HG03521 (cell line): ENCODE results near the gene KANSL1.

Source experiments
- ATAC-seq: cut with Tn5 transposase; IDR thresholded peaks from one replicate; pipeline ENCODE4 v1.9.1; 2021; ENCODE audit warnings: mild to moderate bottlenecking, moderate library complexity; ENCODE audit not compliant: unreplicated experiment

Gene KANSL1

GRCh38 chr17:46044286-46044928 is 148.8 kb downstream of the KANSL1 start:
- ATAC-seq, result no peak

DNA sequence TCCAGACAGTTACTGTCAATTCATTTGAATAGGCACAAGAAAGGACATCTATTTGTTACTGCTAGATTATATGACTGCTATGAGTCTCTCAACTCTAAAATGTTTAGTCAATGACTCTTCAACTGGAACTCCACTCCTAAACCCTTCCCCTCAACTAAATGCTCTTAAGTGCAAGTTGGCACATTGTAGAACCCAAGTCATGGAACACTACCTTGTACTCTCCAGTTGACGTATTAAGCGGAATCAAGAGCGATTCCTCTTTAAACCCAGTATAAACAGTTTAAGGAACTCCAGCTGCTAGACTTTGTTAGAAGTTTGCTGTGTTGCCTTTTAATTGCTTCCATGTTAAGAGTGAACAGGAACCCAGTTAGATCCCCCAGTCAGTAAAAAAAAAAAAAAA is 149.6 kb downstream of the KANSL1 start:
- ATAC-seq, result no peak

DNA sequence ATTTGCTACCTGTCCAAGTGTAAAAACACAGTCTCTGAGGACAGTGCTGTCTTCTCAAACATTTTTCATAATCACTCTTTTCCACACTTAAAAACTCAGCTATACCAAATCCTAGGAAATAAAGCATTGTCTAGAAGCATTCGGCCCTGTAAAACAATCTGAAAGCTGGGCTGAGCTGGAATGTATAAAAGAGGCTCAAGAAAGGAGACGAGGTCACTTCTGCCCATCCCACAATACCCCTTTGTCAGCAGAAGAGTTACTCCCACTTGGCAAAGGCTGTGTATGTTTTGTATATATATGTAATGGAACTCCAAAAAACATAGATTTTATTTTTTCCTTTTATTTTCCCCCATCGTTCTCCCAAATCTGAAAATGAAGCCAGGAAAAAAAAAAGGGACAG is 150.3 kb downstream of the KANSL1 start:
- ATAC-seq, result no peak

GRCh38 chr17:46042246-46042645 is 151.0 kb downstream of the KANSL1 start:
- ATAC-seq, result no peak

- ATAC-seq, result no peak
These were observed 153.5 kb downstream of the KANSL1 start for GRCh38 chr17:46039592-46040186.

DNA sequence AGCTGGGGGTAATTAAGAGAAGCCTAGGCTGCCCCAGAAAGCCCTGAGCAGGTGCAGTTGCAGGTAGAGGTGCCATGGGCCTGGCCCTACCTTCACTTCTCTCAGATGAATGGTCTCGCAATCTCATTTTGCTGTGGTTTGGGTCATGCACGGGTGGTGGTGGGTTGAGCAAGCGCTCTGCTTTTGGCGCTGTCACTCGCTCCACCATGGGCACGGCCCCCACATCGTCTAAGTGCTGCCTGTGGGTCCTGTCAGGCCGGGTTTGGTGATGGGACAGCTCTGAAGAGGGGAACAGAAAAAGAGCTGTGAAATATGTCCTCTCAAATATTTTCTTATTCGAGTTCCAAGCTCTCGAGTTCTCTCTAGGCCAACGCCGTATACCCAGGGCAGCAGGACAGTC is 154.3 kb downstream of the KANSL1 start:
- ATAC-seq, result no peak

- no peak for ATAC-seq
These were observed 154.8 kb downstream of the KANSL1 start for GRCh38 chr17:46038414-46038813.

- no peak for ATAC-seq
These were observed 155.4 kb downstream of the KANSL1 start for GRCh38 chr17:46037722-46038255.

GRCh38 chr17:46036491-46036890 is 156.7 kb downstream of the KANSL1 start:
- ATAC-seq, result no peak

- no peak for ATAC-seq
These were observed 158.0 kb downstream of the KANSL1 start for GRCh38 chr17:46035112-46035818.

DNA sequence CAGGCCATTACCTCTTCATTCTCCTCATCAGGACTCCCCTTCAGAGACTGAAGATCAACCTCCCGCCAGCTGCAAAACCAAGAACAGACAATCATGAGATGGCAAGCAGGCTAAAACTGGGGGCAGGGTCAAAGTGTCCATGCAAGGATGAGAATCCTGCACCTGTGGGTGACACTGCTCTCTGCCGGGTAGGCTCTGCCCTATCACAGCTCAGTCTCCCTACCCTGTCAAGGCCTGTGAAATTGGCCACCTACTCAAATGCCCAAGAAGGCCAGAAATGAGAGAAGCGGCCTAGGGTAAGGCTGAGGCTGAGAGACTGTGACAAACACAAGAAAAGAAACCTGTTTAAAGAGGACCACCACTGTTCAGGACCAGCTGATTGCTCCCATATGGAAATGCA is 159.8 kb downstream of the KANSL1 start:
- ATAC-seq, result no peak

- no peak for ATAC-seq
These were observed 160.3 kb downstream of the KANSL1 start for GRCh38 chr17:46032909-46033308.

- ATAC-seq, result no peak
These were observed 161.3 kb downstream of the KANSL1 start for GRCh38 chr17:46031920-46032319.

- no peak for ATAC-seq
These were observed 161.8 kb downstream of the KANSL1 start for GRCh38 chr17:46031440-46031839.

DNA sequence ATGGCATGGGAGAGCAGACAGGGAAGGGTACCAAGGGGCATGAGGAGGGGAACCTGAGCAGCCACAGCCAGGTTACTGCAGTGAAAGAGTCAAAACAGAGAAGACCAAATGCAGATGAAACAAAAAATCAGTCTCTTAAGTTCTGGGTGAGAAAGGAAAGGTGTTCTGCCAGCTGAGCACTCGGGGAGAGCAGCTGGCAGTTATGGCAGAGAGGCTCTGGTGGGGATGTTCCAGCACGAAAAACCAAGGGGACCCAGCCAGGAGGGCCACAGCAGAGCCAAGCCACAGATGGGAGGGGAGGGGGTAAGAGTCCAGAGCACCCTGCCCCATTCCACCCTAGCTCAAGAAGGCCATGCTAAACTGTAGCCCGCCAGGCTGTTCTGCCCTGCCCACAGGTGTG is 162.5 kb downstream of the KANSL1 start:
- no peak for ATAC-seq

GRCh38 chr17:46029627-46030026 is 163.6 kb downstream of the KANSL1 start:
- no peak for ATAC-seq

DNA sequence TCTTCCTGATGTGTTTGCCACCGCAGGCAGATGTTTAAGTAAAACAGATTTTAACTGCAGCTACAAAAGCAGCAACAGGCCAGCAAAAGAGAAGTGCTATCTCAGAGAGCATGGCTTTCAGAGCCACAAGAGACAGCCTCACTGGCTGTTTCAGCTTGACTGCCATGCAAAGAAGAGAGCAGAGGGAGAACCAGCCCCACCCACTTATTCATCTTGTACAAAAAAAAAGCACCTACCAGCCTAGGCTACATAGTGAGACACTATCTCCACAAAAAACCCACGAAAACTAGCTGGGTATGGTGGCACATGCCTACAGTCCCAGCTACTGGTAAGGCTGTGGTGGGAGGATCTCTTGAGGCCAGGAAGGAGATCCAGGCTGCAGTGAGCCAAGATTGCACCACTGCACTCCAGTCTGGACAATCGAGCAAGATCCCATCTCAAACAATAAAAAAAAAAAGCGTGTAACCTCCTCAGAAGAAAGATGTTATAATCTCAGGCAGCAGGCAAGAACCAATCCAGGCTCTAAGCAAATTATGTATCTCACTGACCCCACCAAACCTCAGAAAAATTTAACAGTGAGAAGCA is 164.2 kb downstream of the KANSL1 start:
- ATAC-seq, result no peak

DNA sequence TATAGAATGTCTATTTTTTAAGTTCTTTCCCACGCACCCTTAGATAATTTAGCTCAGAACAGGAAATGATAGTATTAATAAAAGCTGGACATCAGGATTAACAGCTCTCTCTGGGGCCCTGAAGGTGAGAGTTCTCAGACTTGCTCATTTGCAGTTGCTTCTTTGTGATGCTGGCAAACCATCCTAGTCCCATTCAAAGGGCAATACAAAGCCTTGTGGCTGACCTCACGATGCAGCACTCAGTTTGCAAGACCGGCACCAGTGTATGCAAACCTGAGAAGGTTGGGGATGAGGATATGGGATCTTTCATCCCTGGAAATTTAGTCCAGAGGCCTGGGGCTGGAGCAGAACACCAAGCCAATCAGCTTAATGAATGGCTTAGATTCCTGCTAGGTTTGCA is 164.9 kb downstream of the KANSL1 start:
- no peak for ATAC-seq

DNA sequence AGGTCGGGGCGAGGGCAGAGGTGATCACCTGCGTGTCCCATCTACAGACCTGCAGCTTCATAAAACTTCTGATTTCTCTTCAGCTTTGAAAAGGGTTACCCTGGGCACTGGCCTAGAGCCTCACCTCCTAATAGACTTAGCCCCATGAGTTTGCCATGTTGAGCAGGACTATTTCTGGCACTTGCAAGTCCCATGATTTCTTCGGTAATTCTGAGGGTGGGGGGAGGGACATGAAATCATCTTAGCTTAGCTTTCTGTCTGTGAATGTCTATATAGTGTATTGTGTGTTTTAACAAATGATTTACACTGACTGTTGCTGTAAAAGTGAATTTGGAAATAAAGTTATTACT is 165.3 kb downstream of the KANSL1 start:
- no peak for ATAC-seq

DNA sequence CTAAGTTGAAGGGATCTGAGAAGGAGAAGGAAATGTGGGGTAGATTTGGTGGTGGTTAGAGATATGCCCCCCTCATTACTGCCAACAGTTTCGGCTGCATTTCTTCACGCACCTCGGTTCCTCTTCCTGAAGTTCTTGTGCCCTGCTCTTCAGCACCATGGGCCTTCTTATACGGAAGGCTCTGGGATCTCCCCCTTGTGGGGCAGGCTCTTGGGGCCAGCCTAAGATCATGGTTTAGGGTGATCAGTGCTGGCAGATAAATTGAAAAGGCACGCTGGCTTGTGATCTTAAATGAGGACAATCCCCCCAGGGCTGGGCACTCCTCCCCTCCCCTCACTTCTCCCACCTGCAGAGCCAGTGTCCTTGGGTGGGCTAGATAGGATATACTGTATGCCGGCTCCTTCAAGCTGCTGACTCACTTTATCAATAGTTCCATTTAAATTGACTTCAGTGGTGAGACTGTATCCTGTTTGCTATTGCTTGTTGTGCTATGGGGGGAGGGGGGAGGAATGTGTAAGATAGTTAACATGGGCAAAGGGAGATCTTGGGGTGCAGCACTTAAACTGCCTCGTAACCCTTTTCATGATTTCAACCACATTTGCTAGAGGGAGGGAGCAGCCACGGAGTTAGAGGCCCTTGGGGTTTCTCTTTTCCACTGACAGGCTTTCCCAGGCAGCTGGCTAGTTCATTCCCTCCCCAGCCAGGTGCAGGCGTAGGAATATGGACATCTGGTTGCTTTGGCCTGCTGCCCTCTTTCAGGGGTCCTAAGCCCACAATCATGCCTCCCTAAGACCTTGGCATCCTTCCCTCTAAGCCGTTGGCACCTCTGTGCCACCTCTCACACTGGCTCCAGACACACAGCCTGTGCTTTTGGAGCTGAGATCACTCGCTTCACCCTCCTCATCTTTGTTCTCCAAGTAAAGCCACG is 165.9 kb downstream of the KANSL1 start:
- no peak for ATAC-seq
